OCI-LY7 (cell line): ENCODE measurements around the gene PSMD5. TPM values are rescaled to one million over a fixed set of nuclear protein-coding genes. Genes with fewer than 3 reads are reported as not detected.

Source experiments
- BruUV-seq: library from RNA; stranded (reverse); fragments of 400-500 nt; replicated peaks from 2 replicates; lab custom pipeline; 2021; lab: Mats Ljungman, UMichigan
- CTCF ChIA-PET: fragments of 300-600 bp; sonication (Branson Sonifier 250); formaldehyde crosslinking; loops from one replicate; lab custom pipeline; 2022; ENCODE audit warnings: antibody characterized with exemption; ENCODE audit not compliant: unreplicated experiment; lab: Charles Lee
- POLR2A ChIA-PET: fragments of 300-600 bp; sonication (Branson Sonifier 250); formaldehyde crosslinking; loops from one replicate; lab custom pipeline; 2022; ENCODE audit warnings: antibody characterized with exemption; lab: Charles Lee
- DNase-seq: peaks from one replicate; pipeline ENCODE4 v3.0.0-alpha.2; 2015; ENCODE audit warnings: low spot score
- H2AFZ ChIP-seq: fragments of 200-600 bp; sonication (generic), shearing (Covaris generic); 2 replicates; pipeline ENCODE4 v1.6.1; 2014; ENCODE audit warnings: mild to moderate bottlenecking, antibody characterized with exemption, low read length, moderate library complexity
- H3K27ac ChIP-seq: fragments of 200-600 bp; sonication (generic); 2 replicates; pipeline ENCODE4 v1.5.1; 2014; ENCODE audit warnings: mixed run types, low read depth, mild to moderate bottlenecking, moderate library complexity, low read length, inconsistent platforms; ENCODE audit not compliant: poor library complexity, severe bottlenecking
- H3K36me3 ChIP-seq: fragments of 200-600 bp; sonication (generic); 2 replicates; pipeline ENCODE4 v1.6.1; 2014; ENCODE audit warnings: mild to moderate bottlenecking, antibody characterized with exemption, low read length, moderate library complexity, mixed read lengths; ENCODE audit not compliant: insufficient read depth
- H3K4me1 ChIP-seq: fragments of 200-600 bp; sonication (generic); 2 replicates; pipeline ENCODE4 v1.5.1; 2014; ENCODE audit warnings: mild to moderate bottlenecking, low read length; ENCODE audit not compliant: insufficient read depth, poor library complexity, severe bottlenecking
- H3K4me2 ChIP-seq: fragments of 200-600 bp; sonication (generic); 2 replicates; pipeline ENCODE4 v1.6.1; 2014; ENCODE audit warnings: mild to moderate bottlenecking, low read length
- H3K4me3 ChIP-seq: fragments of 200-600 bp; sonication (generic); 2 replicates; pipeline ENCODE4 v1.5.1; 2014; ENCODE audit warnings: mild to moderate bottlenecking, low read depth, low read length; ENCODE audit not compliant: poor library complexity, severe bottlenecking
- H3K79me2 ChIP-seq: fragments of 200-600 bp; sonication (generic); 2 replicates; pipeline ENCODE4 v1.6.1; 2016; ENCODE audit warnings: low read depth, mild to moderate bottlenecking, low read length, moderate library complexity, mixed read lengths; ENCODE audit not compliant: insufficient read depth
- H3K9me2 ChIP-seq: fragments of 200-600 bp; sonication (generic); 2 replicates; pipeline ENCODE4 v1.6.1; 2016; ENCODE audit warnings: mild to moderate bottlenecking, low read length, mixed read lengths; ENCODE audit not compliant: insufficient read depth
- H3K9me3 ChIP-seq: fragments of 200-600 bp; sonication (generic); 2 replicates; pipeline ENCODE4 v1.6.1; 2014; ENCODE audit warnings: mild to moderate bottlenecking, mixed run types, low read length, mixed read lengths
- H4K20me1 ChIP-seq: fragments of 200-600 bp; sonication (generic); 2 replicates; pipeline ENCODE4 v1.6.1; 2014; ENCODE audit warnings: mild to moderate bottlenecking, antibody characterized with exemption, low read length, moderate library complexity, mixed read lengths; ENCODE audit not compliant: insufficient read depth
- CTCF ChIP-seq: fragments of 200-600 bp; sonication (generic); conservative IDR thresholded peaks from 2 replicates; pipeline ENCODE4 v1.5.1; 2014; ENCODE audit warnings: mild to moderate bottlenecking, antibody characterized with exemption, low read length, moderate library complexity, mixed read lengths
- EZH2phosphoT487 ChIP-seq: fragments of 200-600 bp; sonication (generic); IDR thresholded peaks from 2 replicates; pipeline ENCODE4 v1.6.1; 2018; ENCODE audit warnings: low read depth, borderline replicate concordance, mild to moderate bottlenecking, mixed run types, antibody characterized with exemption, low read length, moderate library complexity, mixed read lengths
- intact Hi-C: fragments of 100-400 bp; cut with micrococcal nuclease; formaldehyde crosslinking; loops from one replicate; pipeline ENCODE4 v1.10.0; 2022; ENCODE audit not compliant: unreplicated experiment
- total RNA-seq, 2 experiments: library from RNA; depleted of rRNA in 1 of 2; stranded (reverse); fragments of >200 nt in 1 of 2; shearing (Covaris generic) in 1 of 2; gene quantifications; 2 replicates each; pipeline ENCODE4 v1.2.3, GENCODE V29; 2014 to 2022

PSMD5 gene
- total RNA-seq, 2 experiments from 2014 or later, result 12.0 to 33.3 TPM

- no peaks in the 10 kb centered on the region for H3K4me1 ChIP-seq
- ChIA-PET POLR2A (no interaction called here), CTCF (no interaction called here)
- H2AFZ ChIP-seq, result no peak overlapping the region
- no peaks in the 10 kb centered on the region for H3K9me3 ChIP-seq
- H3K9me2 ChIP-seq, result no peaks in the 10 kb centered on the region
- no TSS peak for BruUV-seq
- peaks cover 94% of the 10 kb centered on the region for H3K36me3 ChIP-seq
- no peaks in the 10 kb centered on the region for H3K79me2 ChIP-seq
- intact Hi-C loops, result loop anchor here (5.0 kb wide), 1 partner anchor 617 kb away; no protein-coding TSS in a partner anchor
- no peak overlapping the region for H3K4me2 ChIP-seq
- TF ChIP-seq EZH2phosphoT487, result no peak
- no peak for DNase-seq
- H3K4me3 ChIP-seq, result no peak overlapping the region
- no peak overlapping the region for H3K27ac ChIP-seq
- no peaks in the 10 kb centered on the region for H4K20me1 ChIP-seq
Observed at GRCh38 chr9:120820095-120820494, 22.6 kb downstream of the PSMD5 start.

GRCh38 chr9:120818595-120818994 lies 24.1 kb downstream of the PSMD5 start:
- TF ChIP-seq EZH2phosphoT487 (no peak), CTCF (no peak)
- Histone ChIP-seq H3K4me2 (no peak overlapping the region), H3K36me3 (peaks cover 85% of the 10 kb centered on the region), H3K9me3 (no peaks in the 10 kb centered on the region), H3K79me2 (no peaks in the 10 kb centered on the region), H3K27ac (no peak overlapping the region), H3K4me1 (no peaks in the 10 kb centered on the region), H4K20me1 (no peaks in the 10 kb centered on the region), H3K9me2 (no peaks in the 10 kb centered on the region), H3K4me3 (no peak overlapping the region), H2AFZ (no peak overlapping the region)
- ChIA-PET CTCF (no interaction called here), POLR2A (no interaction called here)
- no TSS peak for BruUV-seq
- DNase-seq, result no peak
- intact Hi-C loops, result no loop called here

DNA sequence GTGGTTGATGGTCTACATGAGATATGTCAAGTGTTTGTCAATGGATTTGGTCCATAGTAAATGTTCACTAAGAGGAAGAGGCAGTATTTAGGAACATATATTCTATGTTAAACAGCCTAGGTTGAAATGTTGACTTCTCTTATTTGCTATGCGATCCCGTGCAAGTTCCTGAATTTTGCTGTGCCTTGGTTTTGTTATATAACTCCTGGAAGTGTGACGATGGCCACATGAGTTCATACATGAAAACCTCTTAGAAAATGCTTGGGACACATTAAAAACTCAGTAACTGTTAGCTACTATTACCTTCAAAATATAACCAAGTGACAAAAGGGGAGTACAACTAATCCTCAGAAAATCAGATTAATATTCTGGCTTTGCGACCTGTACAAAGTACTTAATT lies 27.6 kb downstream of the PSMD5 start:
- ChIA-PET CTCF (no interaction called here), POLR2A (no interaction called here)
- no peak overlapping the region for H3K4me2 ChIP-seq
- no peaks in the 10 kb centered on the region for H3K4me1 ChIP-seq
- intact Hi-C loops, result no loop called here
- H3K9me3 ChIP-seq, result no peaks in the 10 kb centered on the region
- TF ChIP-seq EZH2phosphoT487 (no peak), CTCF (no peak)
- no peak overlapping the region for H2AFZ ChIP-seq
- H3K79me2 ChIP-seq, result no peaks in the 10 kb centered on the region
- peaks cover 55% of the 10 kb centered on the region for H3K36me3 ChIP-seq
- no peaks in the 10 kb centered on the region for H3K9me2 ChIP-seq
- no peak overlapping the region for H3K27ac ChIP-seq
- H4K20me1 ChIP-seq, result no peaks in the 10 kb centered on the region
- DNase-seq, result no peak
- no TSS peak for BruUV-seq
- H3K4me3 ChIP-seq, result no peak overlapping the region
